IPS DF 19.7 (cell line): ENCODE data around the gene TMEM221.

ENCODE experiments used
- DNase-seq: peaks from one replicate; pipeline ENCODE4 v3.0.0-alpha.2; 2013; ENCODE audit warnings: low read depth, low spot score

TMEM221 gene

DNA sequence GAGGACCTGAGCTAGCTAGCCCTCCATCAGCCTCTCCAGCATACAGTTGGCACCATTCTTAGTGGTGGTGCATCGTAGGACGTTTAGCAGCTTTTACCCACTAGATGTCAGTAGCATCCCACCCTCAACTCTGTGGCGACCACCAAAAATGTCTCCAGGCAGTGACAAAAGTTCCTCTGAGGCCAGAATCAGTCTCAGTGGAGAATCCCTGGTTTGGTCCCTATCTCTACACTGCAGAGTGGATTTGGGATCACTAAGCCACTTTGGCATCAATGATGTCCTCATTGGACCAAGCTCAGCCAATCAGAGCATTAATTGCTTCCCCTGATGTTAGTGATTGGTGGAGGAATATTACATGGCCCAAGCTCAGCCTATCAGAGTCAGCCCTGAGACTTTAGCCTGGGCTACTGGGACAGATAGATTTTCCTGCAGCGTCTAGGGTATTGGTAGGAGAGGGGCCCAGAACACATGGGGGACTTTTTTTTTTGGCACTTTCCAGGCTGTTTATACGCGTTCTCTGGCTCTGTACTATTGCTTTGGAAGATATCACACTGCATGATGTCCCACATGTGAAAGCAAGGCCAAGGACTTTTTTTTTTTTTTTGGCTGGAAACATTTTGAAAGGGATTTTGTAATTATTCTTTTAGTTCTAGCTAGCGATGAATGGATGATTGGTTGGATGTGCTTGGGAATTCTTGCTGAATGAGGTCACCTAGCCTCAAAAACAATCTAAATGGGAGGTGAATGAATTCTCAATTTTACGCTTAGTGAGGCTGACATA is 7.0 kb downstream of the TMEM221 start:
- no peak for DNase-seq

GRCh38 chr19:17436874-17437267 is 11.6 kb downstream of the TMEM221 start:
- DNase-seq: no peak

DNA sequence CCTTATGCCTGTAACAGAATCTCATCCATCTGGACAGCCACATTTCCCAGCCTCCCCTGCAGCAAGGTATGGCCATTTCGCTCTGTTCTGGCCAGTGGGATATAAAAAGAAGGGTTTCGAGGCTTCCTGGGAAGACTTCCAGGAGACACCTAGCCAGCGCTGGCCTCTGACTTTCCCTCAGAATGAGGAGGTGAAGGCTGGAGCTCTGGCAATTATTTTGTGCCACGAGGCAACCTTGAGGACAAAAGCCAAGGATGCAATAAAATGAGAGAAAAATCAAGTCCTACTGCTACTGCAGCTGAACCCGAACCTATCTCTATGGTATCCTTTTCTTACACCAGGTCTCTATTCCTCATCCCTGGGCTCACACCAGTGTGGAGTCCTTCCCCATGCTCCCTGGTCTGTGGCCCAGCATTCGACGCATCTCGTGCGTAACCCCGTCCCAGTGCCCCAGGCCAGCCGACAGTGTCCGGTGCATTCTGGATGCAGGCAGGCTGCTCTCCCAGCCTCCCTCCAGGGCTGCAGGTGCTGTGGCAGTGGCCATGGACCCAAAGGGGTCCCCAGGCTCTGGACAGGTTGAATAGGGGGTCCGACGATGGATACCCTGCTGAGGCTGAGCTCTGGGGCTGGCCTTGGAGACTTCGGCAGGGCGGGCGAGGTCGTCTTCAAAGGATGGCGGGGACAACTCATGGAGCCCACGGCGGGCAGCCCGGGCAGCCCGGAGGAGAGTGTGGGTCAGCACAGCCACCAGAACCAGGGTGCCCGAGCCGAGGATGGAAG is 12.2 kb downstream of the TMEM221 start:
- DNase-seq: no peak

- DNase-seq: no peak
Measured at GRCh38 chr19:17435218-17435617, 13.2 kb downstream of the TMEM221 start.

GRCh38 chr19:17431417-17431816 is 17.1 kb downstream of the TMEM221 start:
- DNase-seq: no peak

- no peak for DNase-seq
Measured at GRCh38 chr19:17429641-17430113, 18.8 kb downstream of the TMEM221 start.

DNA sequence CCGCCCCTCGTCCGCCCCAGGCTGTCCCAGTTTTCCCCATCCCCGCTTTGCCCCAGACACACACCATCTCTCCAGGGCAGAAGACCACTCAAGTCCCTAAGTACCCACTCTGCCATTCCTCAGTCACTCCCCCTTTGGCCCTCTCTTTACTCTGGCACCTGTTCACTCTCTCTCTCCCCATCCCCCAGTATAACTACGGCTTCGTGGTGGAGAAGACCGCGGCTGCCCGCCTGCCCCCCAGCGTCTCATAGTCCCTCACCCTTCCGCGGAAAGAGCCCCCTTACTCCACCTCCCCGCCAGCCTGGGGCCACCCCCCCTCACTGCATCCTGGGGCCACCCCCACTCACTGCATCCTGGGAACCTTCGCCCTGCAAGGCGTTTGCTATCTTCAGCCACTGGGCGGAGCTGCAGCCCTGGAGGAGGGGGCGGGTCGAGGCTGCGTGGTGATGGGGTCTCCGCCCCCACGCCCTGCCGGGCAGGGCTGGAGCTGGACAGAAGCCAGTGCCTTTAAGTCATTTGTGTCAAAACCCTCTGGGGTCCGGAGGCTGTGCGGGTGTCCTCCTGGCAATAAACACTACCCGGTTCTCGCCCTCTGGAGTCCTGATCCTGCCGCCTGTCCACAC is 23.6 kb downstream of the TMEM221 start:
- no peak for DNase-seq

GRCh38 chr19:17423429-17424208 is 24.8 kb downstream of the TMEM221 start:
- DNase-seq: no peak

- no peak for DNase-seq
Measured at GRCh38 chr19:17421942-17422341, 26.5 kb downstream of the TMEM221 start.

GRCh38 chr19:17420475-17420924 is 28.0 kb downstream of the TMEM221 start:
- DNase-seq: no peak

GRCh38 chr19:17419621-17420474 is 28.6 kb downstream of the TMEM221 start, which contains the start of gene MVB12A:
Gene MVB12A, plus strand, starts transcription at chr19:17420047. Its CDS starts 89 bp downstream, at chr19:17420136.
- DNase-seq: peak; percentile 100

- DNase-seq: no peak
Measured at GRCh38 chr19:17419154-17419620, 29.3 kb downstream of the TMEM221 start.

GRCh38 chr19:17418710-17419109 is 29.8 kb downstream of the TMEM221 start:
- DNase-seq: no peak

DNA sequence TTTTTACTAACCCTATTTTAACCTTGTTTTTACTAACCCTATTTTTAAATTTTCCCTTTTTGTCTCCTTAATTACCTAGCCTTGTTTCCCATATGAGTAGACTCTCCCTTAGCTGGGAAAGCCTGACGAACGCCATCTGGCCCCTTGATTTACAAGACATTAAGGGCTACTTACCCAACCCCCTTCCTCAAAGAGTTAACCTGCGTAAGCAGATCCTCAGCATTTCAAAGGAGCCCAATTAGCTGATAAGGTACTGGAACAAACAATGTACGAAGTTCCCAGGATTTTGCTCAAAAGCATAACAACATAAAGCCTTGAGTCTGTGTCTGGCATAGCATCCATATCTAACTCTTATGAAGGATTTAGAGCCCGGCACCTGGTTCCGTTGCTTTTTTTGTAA is 33.3 kb downstream of the TMEM221 start:
- DNase-seq: no peak

GRCh38 chr19:17414097-17414496 is 34.4 kb downstream of the TMEM221 start:
- DNase-seq: no peak

GRCh38 chr19:17411801-17412200 is 36.7 kb downstream of the TMEM221 start:
- no peak for DNase-seq

GRCh38 chr19:17409990-17410389 is 38.5 kb downstream of the TMEM221 start:
- DNase-seq: no peak

- no peak for DNase-seq
Measured at GRCh38 chr19:17406887-17407196, 41.6 kb downstream of the TMEM221 start.

- no peak for DNase-seq
Measured at GRCh38 chr19:17406046-17406886, 42.2 kb downstream of the TMEM221 start.
